Testis (tissue), 3 donors: ENCODE results near the gene SFMBT1. TPM values are rescaled to one million over a fixed set of nuclear protein-coding genes. Genes with fewer than 3 reads are reported as not detected.

Experiments used
- DNase-seq: peaks from one replicate; pipeline ENCODE4 v3.0.0-alpha.2; 2019
- H3K27ac ChIP-seq, 2 donors: fragments of 200-600 bp; sonication (generic); one replicate each; pipeline ENCODE4 v1.5.1; 2019
- H3K27me3 ChIP-seq: fragments of 200-600 bp; sonication (generic); one replicate; pipeline ENCODE4 v1.5.1; 2019
- H3K36me3 ChIP-seq: fragments of 200-600 bp; sonication (generic); one replicate; pipeline ENCODE4 v1.5.1; 2017; ENCODE audit warnings: low read depth; ENCODE audit errors: missing control alignments
- H3K4me1 ChIP-seq: fragments of 200-600 bp; sonication (generic); one replicate; pipeline ENCODE4 v1.5.1; 2019
- H3K4me3 ChIP-seq, 2 donors: fragments of 200-600 bp; sonication (generic); one replicate each; pipeline ENCODE4 v1.5.1; 2017 to 2019
- H3K9me3 ChIP-seq: fragments of 200-600 bp; sonication (generic); one replicate; pipeline ENCODE4 v1.5.1; 2017
- CTCF ChIP-seq, 3 experiments: fragments of 450-650 bp in 2 of 3; fragments of 200-600 bp in 1 of 3; sonication (generic) in 1 of 3; IDR thresholded peaks; one replicate each; pipeline ENCODE4 v1.5.1; 2016 to 2019; ENCODE audit warnings: antibody characterized with exemption in 3 of 3, mild to moderate bottlenecking in 2 of 3, moderate library complexity in 1 of 3
- POLR2A ChIP-seq: fragments of 450-650 bp; IDR thresholded peaks from one replicate; pipeline ENCODE4 v1.6.1; 2017; ENCODE audit warnings: antibody characterized with exemption, mild to moderate bottlenecking, moderate library complexity
- WGBS, 2 donors: methylation state at CpG; one replicate each; pipeline ENCODE4 v1.1.5; 2018; 5-methylcytosine and 5-hydroxymethylcytosine counted together
- intact Hi-C: fragments of 100-400 bp; cut with DNase I; formaldehyde crosslinking; loops from one replicate; pipeline ENCODE4 v1.15.1; 2023; ENCODE audit warnings: low total_unique reads
- polyA plus RNA-seq: library from polyadenylated mRNA; stranded (reverse); fragments of 350-450 nt; fragmentation: Illumina TruSeq; extraction: RNeasy Lipid Tissue Mini Kit (QIAGEN cat#74804); gene quantifications from one replicate; pipeline ENCODE4 v1.2.3, GENCODE V29; 2014; ENCODE audit warnings: low read depth, low replicate concordance; ENCODE audit not compliant: insufficient read depth
- total RNA-seq, 2 donors: library from RNA; depleted of rRNA; stranded (reverse); fragments of >200 nt; gene quantifications; one replicate each; pipeline ENCODE4 v1.2.3, GENCODE V29; 2016

The SFMBT1 gene
- total and polyA plus RNA-seq, 3 donors from 2014 or later = 82.4 to 158 (median 143) TPM

GRCh38 chr3:53016236-53016635 is 29.6 kb downstream of the SFMBT1 start:
- WGBS, 2 donors = 95% methylated on average over 5 of the region's 5 CpGs
- Histone ChIP-seq H3K36me3 (no peaks in the 10 kb centered on the region), H3K27ac (no peak overlapping the region), H3K27me3 (no peaks in the 10 kb centered on the region), H3K4me3 (no peak overlapping the region), H3K4me1 (no peaks in the 10 kb centered on the region), H3K9me3 (no peaks in the 10 kb centered on the region)
- DNase-seq = no peak
- TF ChIP-seq POLR2A = no peak
- no peak for TF ChIP-seq CTCF (IDR thresholded peaks at IDR 0.05)
- intact Hi-C loops = no loop called here

DNA sequence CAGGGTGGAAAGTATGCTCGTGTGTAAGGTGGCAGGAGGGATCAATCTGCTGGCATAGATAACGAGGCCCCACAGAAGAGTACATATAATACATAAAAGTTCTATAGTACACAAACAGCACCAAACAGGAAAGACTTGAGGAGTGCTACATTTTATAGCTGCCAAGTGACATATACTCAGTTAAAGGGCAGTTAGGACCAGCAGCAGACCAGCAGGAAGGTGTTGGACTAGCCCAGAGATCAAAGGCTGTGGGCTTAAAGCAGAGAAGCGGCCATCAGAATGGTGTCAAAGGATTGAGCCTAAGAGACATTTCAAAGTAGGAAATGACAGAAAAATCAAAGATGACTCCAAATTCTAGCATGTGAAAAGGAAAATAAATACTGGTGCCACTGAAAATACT is 34.5 kb downstream of the SFMBT1 start:
- TF ChIP-seq POLR2A (no peak), CTCF (IDR thresholded peaks at IDR 0.05) (no peak)
- H3K27me3 ChIP-seq = no peaks in the 10 kb centered on the region
- H3K27ac ChIP-seq = no peak overlapping the region
- H3K4me3 ChIP-seq = no peak overlapping the region
- intact Hi-C loops = no loop called here
- no peaks in the 10 kb centered on the region for H3K4me1 ChIP-seq
- no peaks in the 10 kb centered on the region for H3K36me3 ChIP-seq
- no peaks in the 10 kb centered on the region for H3K9me3 ChIP-seq
- WGBS, 2 donors = 78 to 82% methylated on average over 3 of the region's 3 CpGs
- no peak for DNase-seq

DNA sequence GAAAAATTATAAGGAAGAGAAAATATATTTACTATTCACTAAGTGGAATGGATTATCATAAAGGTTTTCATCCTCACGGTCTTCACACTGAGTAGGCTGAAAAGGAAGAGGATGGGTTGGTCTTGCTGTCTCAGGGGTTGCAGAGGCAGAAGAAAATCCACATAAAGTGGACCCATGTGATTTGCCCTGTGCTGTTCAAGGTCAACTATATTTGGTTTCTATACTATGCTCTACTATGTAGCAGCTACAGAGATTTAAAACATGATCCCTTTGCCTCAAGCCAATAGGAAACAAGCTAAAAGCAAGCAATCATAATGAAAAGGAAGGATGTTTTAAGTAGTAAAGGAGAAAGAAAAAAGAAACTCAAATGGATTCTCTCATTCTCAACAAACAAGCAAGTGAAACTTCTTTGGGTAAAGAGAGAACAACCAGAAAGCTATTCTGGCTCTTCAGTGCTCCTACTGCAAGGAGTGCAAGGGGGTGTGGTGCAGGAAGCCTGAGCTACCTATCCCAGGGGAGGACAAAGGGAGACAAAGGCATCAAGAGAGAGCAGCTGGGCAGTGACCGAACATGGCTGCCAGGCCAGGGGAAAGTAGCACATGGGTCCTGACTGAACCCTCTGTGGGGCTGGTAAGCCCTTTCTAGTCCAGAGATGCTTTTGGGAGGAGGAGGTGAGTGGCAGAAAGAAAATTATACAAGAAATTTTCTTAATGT is 35.9 kb downstream of the SFMBT1 start:
- H3K27ac ChIP-seq = no peak overlapping the region
- H3K4me3 ChIP-seq = no peak overlapping the region
- TF ChIP-seq CTCF (IDR thresholded peaks at IDR 0.05) (no peak), POLR2A (no peak)
- no peaks in the 10 kb centered on the region for H3K36me3 ChIP-seq
- H3K9me3 ChIP-seq = no peaks in the 10 kb centered on the region
- 83 to 90% methylated on average over 2 of the region's 2 CpGs for WGBS, 2 donors
- intact Hi-C loops = no loop called here
- no peak for DNase-seq
- no peaks in the 10 kb centered on the region for H3K4me1 ChIP-seq
- no peaks in the 10 kb centered on the region for H3K27me3 ChIP-seq

- 84 to 92% methylated on average over 6 of the region's 6 CpGs for WGBS, 2 donors
- H3K4me1 ChIP-seq = no peaks in the 10 kb centered on the region
- intact Hi-C loops = no loop called here
- H3K4me3 ChIP-seq = no peak overlapping the region
- TF ChIP-seq CTCF (IDR thresholded peaks at IDR 0.05) (no peak), POLR2A (no peak)
- no peaks in the 10 kb centered on the region for H3K9me3 ChIP-seq
- no peak for DNase-seq
- H3K36me3 ChIP-seq = no peaks in the 10 kb centered on the region
- H3K27me3 ChIP-seq = no peaks in the 10 kb centered on the region
- H3K27ac ChIP-seq = no peak overlapping the region
These were observed 36.9 kb downstream of the SFMBT1 start for GRCh38 chr3:53008932-53009331.
